ENCODE measurements around the gene MAML3.
A peak's percentile ranks its signal among the peaks of the same experiment; 100 is the strongest.

The MAML3 gene

GRCh38 chr4:140156529-140157171, 2.7 kb upstream of the MAML3 start:
- no peak for DNase-seq (ENCODE audit: low spot score)

DNA sequence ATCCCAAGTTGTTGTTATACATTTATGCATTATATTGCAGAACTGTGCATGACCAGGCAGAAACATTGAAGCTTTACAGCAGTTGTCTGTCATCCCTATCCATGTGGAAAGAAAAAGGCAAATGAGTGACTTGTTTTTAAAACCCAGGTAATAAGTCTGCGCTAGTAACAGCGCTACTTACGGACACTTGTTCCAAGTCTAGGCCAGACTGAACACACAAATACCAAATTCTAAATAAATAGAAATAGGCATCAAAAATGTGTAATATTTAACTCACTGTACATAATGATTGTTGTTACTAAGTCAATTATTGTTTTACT, 548 bp upstream of the MAML3 start:
- no peak for DNase-seq (ENCODE audit: low spot score)

- DNase-seq (ENCODE audit: low spot score) = peak; percentile 68
Measured at GRCh38 chr4:140153419-140153717, 616 bp downstream of the MAML3 start.

GRCh38 chr4:140152751-140153418, 1.1 kb downstream of the MAML3 start:
- DNase-seq (ENCODE audit: low spot score) = peak; percentile 74

DNA sequence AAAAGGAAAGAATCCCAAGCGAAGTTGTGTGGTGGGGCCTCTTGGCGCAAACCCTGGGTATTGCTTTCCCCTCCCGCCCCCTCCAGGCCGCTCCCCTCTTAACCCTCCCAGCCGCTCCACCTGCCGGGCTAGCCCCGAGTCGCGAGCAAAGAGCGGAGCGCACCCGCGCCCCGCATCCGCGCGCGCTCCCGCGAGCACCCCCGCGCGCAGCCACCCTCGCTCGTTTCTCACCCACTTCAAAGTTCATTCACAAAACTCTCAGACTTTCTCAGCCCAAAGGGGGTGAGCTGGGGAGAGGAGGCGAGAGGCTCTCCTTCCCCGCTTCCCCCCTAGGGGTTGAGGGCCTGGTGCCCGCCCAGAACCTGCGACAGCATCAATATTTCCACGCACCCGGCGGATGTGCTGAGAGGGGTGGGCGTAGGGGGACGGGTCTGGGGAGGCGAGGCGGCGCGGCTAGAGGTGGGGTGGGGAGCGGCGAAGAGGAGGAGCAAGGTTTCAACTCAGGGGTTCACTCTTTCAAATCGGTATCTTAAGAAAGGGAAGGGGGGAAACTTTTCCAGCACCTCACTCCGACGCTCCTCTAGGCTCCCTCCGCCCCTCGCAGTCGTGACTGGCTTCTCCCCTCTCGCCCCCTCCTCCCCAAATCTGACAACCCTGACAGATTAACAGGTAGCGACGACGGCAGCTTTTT, 1.8 kb downstream of the MAML3 start:
- peak; percentile 85 for DNase-seq (ENCODE audit: low spot score)

GRCh38 chr4:140151699-140152012, 2.3 kb downstream of the MAML3 start:
- peak; percentile 89 for DNase-seq (ENCODE audit: low spot score)

GRCh38 chr4:140150886-140151698, 2.9 kb downstream of the MAML3 start:
- peak; percentile 92 for DNase-seq (ENCODE audit: low spot score)

DNA sequence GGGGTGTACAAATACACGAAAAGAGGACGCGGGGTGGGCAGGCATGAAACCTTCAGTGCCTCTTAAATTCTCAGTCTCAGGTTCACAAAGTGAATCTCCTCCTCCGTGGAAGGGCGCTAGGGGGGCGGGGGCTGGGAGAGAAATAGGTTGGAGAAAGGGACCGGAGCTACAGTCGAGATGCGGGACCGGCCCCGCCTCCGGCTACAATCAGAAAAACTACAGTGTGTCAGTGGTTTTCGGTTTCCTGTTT, 3.4 kb downstream of the MAML3 start:
- DNase-seq (ENCODE audit: low spot score) = no peak

GRCh38 chr4:140149846-140150635, 3.9 kb downstream of the MAML3 start:
- peak; percentile 73 for DNase-seq (ENCODE audit: low spot score)

DNA sequence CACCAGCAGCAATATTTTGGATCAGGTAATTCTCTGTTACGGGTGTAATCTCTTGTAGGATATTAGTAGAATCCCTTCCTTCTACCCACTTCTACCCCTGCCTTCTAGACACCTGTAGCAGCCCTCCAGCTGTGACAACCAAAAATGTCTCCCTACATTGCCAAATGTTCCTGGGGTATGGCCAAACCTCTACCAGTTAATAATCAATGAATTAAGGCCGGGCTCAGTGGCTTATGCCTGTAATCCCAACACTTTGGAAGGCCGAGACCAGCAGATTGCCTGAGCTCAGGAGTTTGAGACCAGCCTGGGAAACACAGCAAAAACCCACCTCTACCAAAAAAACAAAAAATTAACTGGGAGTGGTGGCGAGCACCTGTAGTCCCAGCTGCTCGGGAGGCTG, 9.9 kb downstream of the MAML3 start:
- DNase-seq (ENCODE audit: low spot score) = no peak

DNA sequence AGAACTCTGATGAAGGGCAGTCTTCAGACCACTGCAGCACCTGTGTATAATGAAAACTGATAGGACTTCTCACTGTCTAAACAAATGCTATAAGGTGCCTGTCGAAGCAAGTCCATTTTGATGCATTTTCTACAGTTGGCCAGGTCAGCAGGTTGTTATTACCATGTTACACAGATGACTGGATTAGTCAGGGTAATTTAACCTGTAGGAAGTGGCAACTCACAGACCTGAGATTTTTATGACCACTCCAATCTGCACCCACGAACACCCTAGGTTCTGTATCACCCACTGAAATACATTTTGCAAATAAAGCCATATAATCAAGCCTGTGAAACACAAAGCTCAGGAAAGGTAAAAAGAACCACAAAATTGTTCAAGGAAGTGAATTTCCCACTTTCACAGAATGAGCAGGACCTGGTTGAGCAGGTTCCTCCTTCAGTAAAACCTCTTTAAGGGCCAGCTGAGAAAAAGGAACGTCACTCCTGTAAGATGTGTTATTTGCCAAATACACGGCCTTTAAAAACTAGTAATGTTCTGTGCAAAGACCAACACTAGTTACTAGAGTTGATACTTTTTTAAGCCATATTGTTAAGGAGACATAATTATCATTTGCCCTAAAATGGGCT, 12.7 kb downstream of the MAML3 start:
- no peak for DNase-seq (ENCODE audit: low spot score)

- no peak for DNase-seq (ENCODE audit: low spot score)
Measured at GRCh38 chr4:140140566-140140965, 13.4 kb downstream of the MAML3 start.

GRCh38 chr4:140138428-140138827, 15.6 kb downstream of the MAML3 start:
- no peak for DNase-seq (ENCODE audit: low spot score)

DNA sequence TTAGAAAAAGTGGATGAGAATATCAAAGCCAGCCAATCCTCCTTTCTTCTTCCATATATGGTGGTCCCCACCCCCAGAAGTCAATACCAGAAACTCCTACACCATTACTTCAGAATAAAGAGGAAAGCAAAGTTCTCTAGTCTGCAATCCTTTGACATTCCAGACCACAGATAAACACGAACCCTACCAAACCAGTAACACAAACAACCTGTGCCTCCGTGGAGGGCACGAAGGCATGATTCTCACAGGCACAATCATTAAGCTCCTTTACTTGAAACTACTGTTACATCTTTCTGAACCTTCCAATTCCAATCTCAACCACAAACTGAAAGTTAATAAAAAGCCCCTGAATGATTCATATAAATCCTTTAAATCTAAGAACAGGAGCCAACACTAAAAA, 16.3 kb downstream of the MAML3 start:
- no peak for DNase-seq (ENCODE audit: low spot score)

GRCh38 chr4:140136509-140136908, 17.5 kb downstream of the MAML3 start:
- DNase-seq (ENCODE audit: low spot score) = no peak

- DNase-seq (ENCODE audit: low spot score) = no peak
Measured at GRCh38 chr4:140135529-140136088, 18.4 kb downstream of the MAML3 start.

DNA sequence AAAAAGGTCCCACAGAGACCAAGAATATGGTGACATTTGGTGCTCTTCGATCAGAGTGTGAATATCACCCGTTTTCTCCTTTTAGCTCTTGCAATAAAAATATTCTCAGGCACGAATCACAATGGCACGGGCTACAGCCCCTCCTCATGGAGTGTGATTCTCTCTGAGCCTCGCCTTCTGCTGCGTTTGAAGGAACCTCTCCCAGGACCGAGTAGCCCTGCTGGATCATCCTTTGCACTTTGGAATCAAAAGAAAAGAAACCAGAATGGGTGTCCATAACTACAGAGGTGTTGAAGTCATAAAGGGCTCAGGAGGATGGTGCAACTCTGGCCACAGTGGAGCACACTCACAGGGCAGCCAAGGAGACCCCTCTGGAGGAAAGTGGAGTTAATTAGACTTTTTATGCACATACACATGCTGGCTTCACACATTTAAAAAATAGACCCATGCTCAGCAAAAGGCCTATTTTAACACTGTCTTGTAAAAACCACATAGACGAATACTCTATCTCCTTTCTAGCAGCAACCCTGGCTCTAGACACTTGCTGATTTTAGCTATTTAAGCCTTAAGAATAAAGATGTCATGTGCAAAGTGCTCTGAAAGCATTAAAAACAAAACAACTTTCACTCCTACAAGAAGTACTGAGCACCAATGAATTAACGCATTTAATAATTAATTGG, 19.1 kb downstream of the MAML3 start:
- no peak for DNase-seq (ENCODE audit: low spot score)

- no peak for DNase-seq (ENCODE audit: low spot score)
Measured at GRCh38 chr4:140133576-140133975, 20.4 kb downstream of the MAML3 start.

- DNase-seq (ENCODE audit: low spot score) = no peak
Measured at GRCh38 chr4:140131675-140132229, 22.2 kb downstream of the MAML3 start.

- no peak for DNase-seq (ENCODE audit: low spot score)
Measured at GRCh38 chr4:140130677-140131076, 23.3 kb downstream of the MAML3 start.

GRCh38 chr4:140127422-140127821, 26.6 kb downstream of the MAML3 start:
- DNase-seq (ENCODE audit: low spot score) = no peak

Data from left forelimb (tissue), 1 donor.